Measurements from ENCODE around the gene UBE2E2. TPM values are rescaled to one million over a fixed set of nuclear protein-coding genes. Genes with fewer than 3 reads are reported as not detected.

Gene UBE2E2
- total RNA-seq, 1 donor from 2014 or later, result 13.8 TPM

GRCh38 chr3:23238578-23238977, 35.5 kb downstream of the UBE2E2 start:
- intact Hi-C loops (cut with micrococcal nuclease), result no loop called here
- Mint-ChIP-seq H3K27ac (no peak overlapping the region), H3K36me3 (ENCODE audit: low read depth) (no peaks in the 10 kb centered on the region), H3K4me1 (peaks cover 2% of the 10 kb centered on the region), H3K4me3 (no peak overlapping the region), H3K9me3 (no peaks in the 10 kb centered on the region), H3K27me3 (no peaks in the 10 kb centered on the region)
- DNase-seq, result no peak

- Mint-ChIP-seq H3K27me3 (no peaks in the 10 kb centered on the region), H3K4me3 (no peak overlapping the region), H3K9me3 (no peaks in the 10 kb centered on the region), H3K36me3 (ENCODE audit: low read depth) (no peaks in the 10 kb centered on the region), H3K27ac (no peak overlapping the region), H3K4me1 (peaks cover 2% of the 10 kb centered on the region)
- intact Hi-C loops (cut with micrococcal nuclease), result no loop called here
- DNase-seq, result no peak
Measured at GRCh38 chr3:23239211-23240068, 36.3 kb downstream of the UBE2E2 start.

- no peak for DNase-seq
- Mint-ChIP-seq H3K9me3 (no peaks in the 10 kb centered on the region), H3K27ac (no peak overlapping the region), H3K36me3 (ENCODE audit: low read depth) (no peaks in the 10 kb centered on the region), H3K4me3 (no peak overlapping the region), H3K4me1 (peaks cover 2% of the 10 kb centered on the region), H3K27me3 (no peaks in the 10 kb centered on the region)
- intact Hi-C loops (cut with micrococcal nuclease), result no loop called here
Measured at GRCh38 chr3:23240171-23240785, 37.2 kb downstream of the UBE2E2 start.

- no peaks in the 10 kb centered on the region for H3K9me3 Mint-ChIP-seq
- H3K4me3 Mint-ChIP-seq, result no peak overlapping the region
- no peaks in the 10 kb centered on the region for H3K4me1 Mint-ChIP-seq
- H3K36me3 Mint-ChIP-seq (ENCODE audit: low read depth), result no peaks in the 10 kb centered on the region
- intact Hi-C loops (cut with micrococcal nuclease), result no loop called here
- H3K27me3 Mint-ChIP-seq, result no peaks in the 10 kb centered on the region
- DNase-seq, result no peak
- no peak overlapping the region for H3K27ac Mint-ChIP-seq
Measured at GRCh38 chr3:23241256-23241655, 38.1 kb downstream of the UBE2E2 start.

- intact Hi-C loops (cut with micrococcal nuclease), result no loop called here
- DNase-seq, result no peak
- H3K4me1 Mint-ChIP-seq, result no peaks in the 10 kb centered on the region
- H3K27ac Mint-ChIP-seq, result no peak overlapping the region
- no peaks in the 10 kb centered on the region for H3K27me3 Mint-ChIP-seq
- no peaks in the 10 kb centered on the region for H3K36me3 Mint-ChIP-seq (ENCODE audit: low read depth)
- H3K9me3 Mint-ChIP-seq, result no peaks in the 10 kb centered on the region
- no peak overlapping the region for H3K4me3 Mint-ChIP-seq
Measured at GRCh38 chr3:23242106-23242505, 39.0 kb downstream of the UBE2E2 start.

GRCh38 chr3:23244324-23245041, 41.4 kb downstream of the UBE2E2 start:
- Mint-ChIP-seq H3K4me1 (no peaks in the 10 kb centered on the region), H3K36me3 (ENCODE audit: low read depth) (no peaks in the 10 kb centered on the region), H3K4me3 (no peak overlapping the region), H3K27ac (no peak overlapping the region), H3K9me3 (no peaks in the 10 kb centered on the region), H3K27me3 (no peaks in the 10 kb centered on the region)
- intact Hi-C loops (cut with micrococcal nuclease), result no loop called here
- DNase-seq, result no peak

GRCh38 chr3:23246651-23247050, 43.5 kb downstream of the UBE2E2 start:
- no peaks in the 10 kb centered on the region for H3K27me3 Mint-ChIP-seq
- H3K4me1 Mint-ChIP-seq, result no peaks in the 10 kb centered on the region
- no peaks in the 10 kb centered on the region for H3K36me3 Mint-ChIP-seq (ENCODE audit: low read depth)
- no peak for DNase-seq
- H3K27ac Mint-ChIP-seq, result no peak overlapping the region
- H3K4me3 Mint-ChIP-seq, result no peak overlapping the region
- no peaks in the 10 kb centered on the region for H3K9me3 Mint-ChIP-seq
- intact Hi-C loops (cut with micrococcal nuclease), result no loop called here

- no peaks in the 10 kb centered on the region for H3K36me3 Mint-ChIP-seq (ENCODE audit: low read depth)
- intact Hi-C loops (cut with micrococcal nuclease), result no loop called here
- H3K9me3 Mint-ChIP-seq, result no peaks in the 10 kb centered on the region
- H3K4me1 Mint-ChIP-seq, result no peaks in the 10 kb centered on the region
- no peaks in the 10 kb centered on the region for H3K27me3 Mint-ChIP-seq
- H3K27ac Mint-ChIP-seq, result no peak overlapping the region
- no peak overlapping the region for H3K4me3 Mint-ChIP-seq
- DNase-seq, result no peak
Measured at GRCh38 chr3:23248594-23249131, 45.5 kb downstream of the UBE2E2 start.

GRCh38 chr3:23249961-23250360, 46.8 kb downstream of the UBE2E2 start:
- Mint-ChIP-seq H3K4me1 (no peaks in the 10 kb centered on the region), H3K27me3 (no peaks in the 10 kb centered on the region), H3K9me3 (no peaks in the 10 kb centered on the region), H3K4me3 (no peak overlapping the region), H3K36me3 (ENCODE audit: low read depth) (no peaks in the 10 kb centered on the region), H3K27ac (no peak overlapping the region)
- DNase-seq, result no peak
- intact Hi-C loops (cut with micrococcal nuclease), result no loop called here

- Mint-ChIP-seq H3K9me3 (no peaks in the 10 kb centered on the region), H3K4me3 (no peak overlapping the region), H3K27ac (no peak overlapping the region), H3K27me3 (no peaks in the 10 kb centered on the region), H3K4me1 (no peaks in the 10 kb centered on the region), H3K36me3 (ENCODE audit: low read depth) (no peaks in the 10 kb centered on the region)
- DNase-seq, result no peak
- intact Hi-C loops (cut with micrococcal nuclease), result no loop called here
Measured at GRCh38 chr3:23252122-23252521, 49.0 kb downstream of the UBE2E2 start.

- intact Hi-C loops (cut with micrococcal nuclease), result no loop called here
- no peak for DNase-seq
- Mint-ChIP-seq H3K4me3 (no peak overlapping the region), H3K27ac (no peak overlapping the region), H3K4me1 (no peaks in the 10 kb centered on the region), H3K36me3 (ENCODE audit: low read depth) (no peaks in the 10 kb centered on the region), H3K9me3 (no peaks in the 10 kb centered on the region), H3K27me3 (no peaks in the 10 kb centered on the region)
Measured at GRCh38 chr3:23253214-23253613, 50.1 kb downstream of the UBE2E2 start.

- Mint-ChIP-seq H3K27ac (no peak overlapping the region), H3K36me3 (ENCODE audit: low read depth) (no peaks in the 10 kb centered on the region), H3K27me3 (no peaks in the 10 kb centered on the region), H3K4me3 (no peak overlapping the region), H3K4me1 (no peaks in the 10 kb centered on the region), H3K9me3 (no peaks in the 10 kb centered on the region)
- intact Hi-C loops (cut with micrococcal nuclease), result no loop called here
- no peak for DNase-seq
Measured at GRCh38 chr3:23254282-23254681, 51.2 kb downstream of the UBE2E2 start.

GRCh38 chr3:23254835-23255234, 51.7 kb downstream of the UBE2E2 start:
- Mint-ChIP-seq H3K27me3 (no peaks in the 10 kb centered on the region), H3K4me1 (no peaks in the 10 kb centered on the region), H3K9me3 (no peaks in the 10 kb centered on the region), H3K4me3 (no peak overlapping the region), H3K27ac (no peak overlapping the region), H3K36me3 (ENCODE audit: low read depth) (no peaks in the 10 kb centered on the region)
- intact Hi-C loops (cut with micrococcal nuclease), result no loop called here
- DNase-seq, result no peak
